H9 (cell line): Measurements from ENCODE around the gene ANKRD40. TPM values are rescaled to one million over a fixed set of nuclear protein-coding genes. Genes with fewer than 3 reads are reported as not detected.

Source experiments
- DNase-seq: peaks from one replicate; pipeline ENCODE4 v3.0.0-alpha.2; 2017
- H2AFZ ChIP-seq: one replicate; pipeline ENCODE4 v1.6.1; 2013; ENCODE audit warnings: mild to moderate bottlenecking, low read length, control low read depth, moderate library complexity
- H2AK5ac ChIP-seq: 2 replicates; pipeline ENCODE4 v1.6.1; 2013; ENCODE audit warnings: low read length, control low read depth, mixed read lengths; ENCODE audit not compliant: insufficient read length
- H2BK120ac ChIP-seq: one replicate; pipeline ENCODE4 v1.6.1; 2013; ENCODE audit warnings: low read depth, mild to moderate bottlenecking, low read length, control low read depth, inconsistent platforms; ENCODE audit not compliant: poor library complexity, severe bottlenecking
- H2BK12ac ChIP-seq: 2 replicates; pipeline ENCODE4 v1.6.1; 2013; ENCODE audit warnings: low read length, control low read depth, mixed read lengths, low read depth; ENCODE audit not compliant: insufficient read length
- H2BK15ac ChIP-seq: 2 replicates; pipeline ENCODE4 v1.6.1; 2013; ENCODE audit warnings: low read depth, low read length, control low read depth
- H2BK20ac ChIP-seq: one replicate; pipeline ENCODE4 v1.6.1; 2013; ENCODE audit warnings: low read depth, mild to moderate bottlenecking, low read length, control low read depth, inconsistent platforms; ENCODE audit not compliant: poor library complexity, severe bottlenecking
- H2BK5ac ChIP-seq: 2 replicates; pipeline ENCODE4 v1.6.1; 2013; ENCODE audit warnings: low read length, control low read depth, mixed read lengths; ENCODE audit not compliant: insufficient read length
- H3K14ac ChIP-seq: 2 replicates; pipeline ENCODE4 v1.6.1; 2013; ENCODE audit warnings: low read length, control low read depth; ENCODE audit not compliant: insufficient read depth
- H3K18ac ChIP-seq: 2 replicates; pipeline ENCODE4 v1.6.1; 2013; ENCODE audit warnings: low read depth, mild to moderate bottlenecking, mixed read lengths, low read length, control low read depth; ENCODE audit not compliant: insufficient read length
- H3K23ac ChIP-seq: 2 replicates; pipeline ENCODE4 v1.6.1; 2013; ENCODE audit warnings: low read length, control low read depth, mixed read lengths, low read depth; ENCODE audit not compliant: insufficient read length
- H3K23me2 ChIP-seq: 2 replicates; pipeline ENCODE4 v1.6.1; 2013; ENCODE audit warnings: low read depth, mild to moderate bottlenecking, mixed read lengths, low read length, control low read depth; ENCODE audit not compliant: insufficient read length, poor library complexity, severe bottlenecking
- H3K27ac ChIP-seq: 2 replicates; pipeline ENCODE4 v1.5.1; 2013; ENCODE audit warnings: low read length, control low read depth, mixed read lengths, low read depth; ENCODE audit not compliant: insufficient read length
- H3K27me3 ChIP-seq: 2 replicates; pipeline ENCODE4 v1.6.1; 2013; ENCODE audit warnings: low read length, control low read depth, inconsistent platforms; ENCODE audit not compliant: insufficient read depth
- H3K4ac ChIP-seq: 2 replicates; pipeline ENCODE4 v1.6.1; 2013; ENCODE audit warnings: low read depth, mild to moderate bottlenecking, control low read depth, inconsistent platforms, low read length, moderate library complexity
- H3K4me1 ChIP-seq: 2 replicates; pipeline ENCODE4 v1.6.1; 2013; ENCODE audit warnings: low read length, control low read depth, inconsistent platforms; ENCODE audit not compliant: insufficient read depth
- H3K4me2 ChIP-seq: 2 replicates; pipeline ENCODE4 v1.6.1; 2013; ENCODE audit warnings: low read length, control low read depth, mixed read lengths; ENCODE audit not compliant: insufficient read length, insufficient read depth
- H3K56ac ChIP-seq: 2 replicates; pipeline ENCODE4 v1.6.1; 2013; ENCODE audit warnings: low read depth, mild to moderate bottlenecking, mixed read lengths, low read length, control low read depth; ENCODE audit not compliant: insufficient read length
- H3K79me1 ChIP-seq: 2 replicates; pipeline ENCODE4 v1.6.1; 2013; ENCODE audit warnings: low read depth, mild to moderate bottlenecking, moderate library complexity, low read length, control low read depth, inconsistent platforms; ENCODE audit not compliant: insufficient read depth, poor library complexity, severe bottlenecking
- H3K79me2 ChIP-seq: 2 replicates; pipeline ENCODE4 v1.6.1; 2013; ENCODE audit warnings: low read length, control low read depth, inconsistent platforms; ENCODE audit not compliant: insufficient read depth
- H3K9ac ChIP-seq: 2 replicates; pipeline ENCODE4 v1.6.1; 2013; ENCODE audit warnings: low read length, control low read depth, mixed read lengths; ENCODE audit not compliant: insufficient read length; ENCODE audit errors: extremely low read depth
- H3K9me3 ChIP-seq: one replicate; pipeline ENCODE4 v1.6.1; 2013; ENCODE audit warnings: low read depth, low read length, inconsistent platforms; ENCODE audit not compliant: control insufficient read depth
- H3T11ph ChIP-seq: one replicate; pipeline ENCODE4 v1.6.1; 2013; ENCODE audit warnings: mild to moderate bottlenecking, low read length, control low read depth, inconsistent platforms
- H4K20me1 ChIP-seq: one replicate; pipeline ENCODE4 v1.6.1; 2013; ENCODE audit not compliant: control insufficient read depth, insufficient read length, insufficient read depth
- H4K5ac ChIP-seq: 2 replicates; pipeline ENCODE4 v1.6.1; 2013; ENCODE audit warnings: low read depth, mild to moderate bottlenecking, mixed read lengths, low read length, control low read depth; ENCODE audit not compliant: insufficient read length
- H4K8ac ChIP-seq: replicated peaks from 2 replicates; pipeline ENCODE4 v1.6.1; 2013; ENCODE audit warnings: low read length, control low read depth, mixed read lengths, low read depth; ENCODE audit not compliant: insufficient read length
- H4K91ac ChIP-seq: 2 replicates; pipeline ENCODE4 v1.6.1; 2013; ENCODE audit warnings: low read depth, mild to moderate bottlenecking, moderate library complexity, mixed read lengths, low read length, control low read depth; ENCODE audit not compliant: insufficient read length
- H3K27ac Mint-ChIP-seq, 3 experiments: 2 replicates in 2 of 3; 3 replicates in 1 of 3; pipeline ENCODE4 v1.8.0; 2020 to 2021; ENCODE audit warnings: mixed read lengths in 3 of 3, mild to moderate bottlenecking in 1 of 3, moderate library complexity in 1 of 3
- H3K27me3 Mint-ChIP-seq: 2 replicates; pipeline ENCODE4 v1.8.0; 2021; ENCODE audit warnings: low read depth, mild to moderate bottlenecking, moderate library complexity, mixed read lengths
- H3K36me3 Mint-ChIP-seq, 3 experiments: 2 replicates in 2 of 3; 3 replicates in 1 of 3; pipeline ENCODE4 v1.8.0; 2020 to 2021; ENCODE audit warnings: low read depth in 3 of 3, mixed read lengths in 3 of 3; ENCODE audit not compliant: insufficient read depth in 1 of 3
- H3K4me1 Mint-ChIP-seq, 2 experiments: 2 replicates each; pipeline ENCODE4 v1.8.0; 2020; ENCODE audit warnings: mixed read lengths in 2 of 2
- H3K4me3 Mint-ChIP-seq, 2 experiments: 2 replicates in 1 of 2; 3 replicates in 1 of 2; pipeline ENCODE4 v1.8.0; 2020 to 2021; ENCODE audit warnings: mild to moderate bottlenecking in 2 of 2, mixed read lengths in 2 of 2, moderate library complexity in 1 of 2
- H3K9me3 Mint-ChIP-seq, 2 experiments: 2 replicates in 1 of 2; 3 replicates in 1 of 2; pipeline ENCODE4 v1.8.0; 2020; ENCODE audit warnings: mild to moderate bottlenecking in 2 of 2, mixed read lengths in 2 of 2, moderate library complexity in 1 of 2
- CTCF ChIP-seq: fragments of 200-600 bp; sonication (generic); conservative IDR thresholded peaks from 3 replicates; pipeline ENCODE4 v1.8.0; 2021; ENCODE audit warnings: antibody characterized with exemption, mild to moderate bottlenecking
- WGBS: extraction: QIAGEN DNeasy Blood & Tissue Kit; methylation state at CpG from one replicate; pipeline ENCODE4 v1.1.7; 2013; ENCODE audit warnings: missing lambda C conversion rate, low lambda C conversion rate, mixed read lengths; ENCODE audit not compliant: insufficient read length; ENCODE audit errors: extremely low coverage; 5-methylcytosine and 5-hydroxymethylcytosine counted together
- total RNA-seq: library from RNA; stranded (reverse); gene quantifications from 2 replicates; pipeline ENCODE4 v1.2.1, GENCODE V29; 2021

ANKRD40 gene
- total RNA-seq, 1 experiment from 2014 or later = 54.3 TPM

- H2BK20ac ChIP-seq = no peak overlapping the region
- H2BK5ac ChIP-seq = no peak overlapping the region
- no peaks in the 10 kb centered on the region for H4K20me1 ChIP-seq
- no peaks in the 10 kb centered on the region; the same call in 1 of the 2 replicates for H3K4me1 ChIP-seq
- Mint-ChIP-seq H3K9me3 (no peaks in the 10 kb centered on the region), H3K36me3 (peaks cover 10 to 18% (median 14%) of the 10 kb centered on the region in 3 experiments), H3K27ac (peak overlapping the region; percentile 11 to 97 (median 77)), H3K27me3 (no peaks in the 10 kb centered on the region; the same call in 1 of the 2 replicates), H3K4me3 (peak overlapping the region; percentile 90 to 92), H3K4me1 (peaks cover 25 to 28% of the 10 kb centered on the region in 2 experiments)
- H3K9me3 ChIP-seq = no peaks in the 10 kb centered on the region
- peak overlapping the region; percentile 70 for H3K27ac ChIP-seq
- H3K79me2 ChIP-seq = no peaks in the 10 kb centered on the region
- no peak overlapping the region for H3K56ac ChIP-seq
- peak overlapping the region; percentile 91 for H2AFZ ChIP-seq
- peaks cover 5% of the 10 kb centered on the region for H3K23me2 ChIP-seq
- H3K23ac ChIP-seq = no peak overlapping the region
- no peak overlapping the region for H2BK120ac ChIP-seq
- H2BK12ac ChIP-seq = no peak overlapping the region
- no peak for DNase-seq
- H3K79me1 ChIP-seq = peaks cover 6% of the 10 kb centered on the region
- H3K18ac ChIP-seq = peak overlapping the region; percentile 33
- H4K8ac ChIP-seq = peak overlapping the region; percentile 97
- TF ChIP-seq CTCF = no peak
- no CpG with 5 or more reads among the region's 6 CpGs for WGBS
- no peak overlapping the region for H4K91ac ChIP-seq
- peak overlapping the region; percentile 85 for H3K9ac ChIP-seq
- no peak overlapping the region for H3T11ph ChIP-seq
- no peaks in the 10 kb centered on the region for H3K27me3 ChIP-seq
- no peak overlapping the region for H3K4ac ChIP-seq
- peak overlapping the region; percentile 85 for H4K5ac ChIP-seq
- no peak overlapping the region for H2BK15ac ChIP-seq
- no peak overlapping the region for H2AK5ac ChIP-seq
- peak overlapping the region; percentile 95 for H3K4me2 ChIP-seq
- H3K14ac ChIP-seq = no peak overlapping the region
These were observed 611 bp upstream of the ANKRD40 start for GRCh38 chr17:50708050-50709000.
